Uterus (tissue), 2 donors: Measurements from ENCODE around the gene ADM.

Experiments used
- POLR2A ChIP-seq, 2 donors: fragments of 450-650 bp; IDR thresholded peaks; one replicate each; pipeline ENCODE4 v1.6.1; 2016; ENCODE audit warnings: antibody characterized with exemption in 2 of 2, mild to moderate bottlenecking in 1 of 2, moderate library complexity in 1 of 2
- TF ChIP-seq, protein P1 (sequence below), 4 experiments: fragments of 200-600 bp in 2 of 4; fragments of 450-650 bp in 2 of 4; sonication (generic) in 2 of 4; IDR thresholded peaks; one replicate each; pipeline ENCODE4 v1.5.1; 2016 to 2019; ENCODE audit warnings: antibody characterized with exemption in 4 of 4, mild to moderate bottlenecking in 2 of 4, moderate library complexity in 1 of 4

DNA sequence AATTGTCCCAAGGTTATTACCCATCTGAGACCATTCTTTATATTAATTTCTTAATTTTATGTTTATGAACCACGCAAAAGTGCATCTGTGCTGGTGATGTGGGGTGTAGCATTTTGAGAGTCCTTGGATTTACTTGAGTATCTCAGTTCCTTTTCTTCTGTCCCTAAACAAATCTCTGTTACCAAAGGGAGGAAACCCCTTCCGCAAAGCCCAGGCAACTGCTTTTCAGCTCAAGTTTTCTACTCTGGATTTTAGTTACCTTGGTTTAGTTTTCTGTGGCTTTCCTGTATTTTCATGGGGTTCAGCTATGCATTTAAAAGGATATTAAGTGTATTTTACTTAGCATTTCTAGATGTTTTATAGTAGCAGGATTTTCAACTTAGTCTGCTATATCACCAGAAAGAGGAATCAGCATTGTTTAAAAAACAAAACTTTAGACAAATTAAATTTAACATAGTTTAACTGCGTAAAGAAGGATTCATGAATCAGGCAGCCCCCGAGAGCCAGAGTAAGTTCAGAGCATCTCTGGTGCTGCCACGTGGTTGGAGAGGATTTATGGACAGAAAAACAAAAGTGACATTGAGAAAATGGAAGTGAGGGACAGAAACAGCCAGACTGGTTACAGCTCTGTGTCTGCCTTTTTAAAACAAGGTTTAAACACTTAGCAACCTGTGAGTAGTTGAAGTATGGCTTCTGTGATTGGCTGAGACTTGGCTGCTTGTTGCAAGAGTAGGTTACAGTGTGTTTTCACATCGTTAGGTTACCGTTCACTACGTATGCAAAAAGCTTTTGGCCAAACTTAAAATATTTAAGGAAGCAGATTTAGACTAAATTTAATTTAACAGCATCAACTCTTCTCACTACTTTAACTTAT, 9.6 kb downstream of the ADM start:
- TF ChIP-seq, protein P1, sequence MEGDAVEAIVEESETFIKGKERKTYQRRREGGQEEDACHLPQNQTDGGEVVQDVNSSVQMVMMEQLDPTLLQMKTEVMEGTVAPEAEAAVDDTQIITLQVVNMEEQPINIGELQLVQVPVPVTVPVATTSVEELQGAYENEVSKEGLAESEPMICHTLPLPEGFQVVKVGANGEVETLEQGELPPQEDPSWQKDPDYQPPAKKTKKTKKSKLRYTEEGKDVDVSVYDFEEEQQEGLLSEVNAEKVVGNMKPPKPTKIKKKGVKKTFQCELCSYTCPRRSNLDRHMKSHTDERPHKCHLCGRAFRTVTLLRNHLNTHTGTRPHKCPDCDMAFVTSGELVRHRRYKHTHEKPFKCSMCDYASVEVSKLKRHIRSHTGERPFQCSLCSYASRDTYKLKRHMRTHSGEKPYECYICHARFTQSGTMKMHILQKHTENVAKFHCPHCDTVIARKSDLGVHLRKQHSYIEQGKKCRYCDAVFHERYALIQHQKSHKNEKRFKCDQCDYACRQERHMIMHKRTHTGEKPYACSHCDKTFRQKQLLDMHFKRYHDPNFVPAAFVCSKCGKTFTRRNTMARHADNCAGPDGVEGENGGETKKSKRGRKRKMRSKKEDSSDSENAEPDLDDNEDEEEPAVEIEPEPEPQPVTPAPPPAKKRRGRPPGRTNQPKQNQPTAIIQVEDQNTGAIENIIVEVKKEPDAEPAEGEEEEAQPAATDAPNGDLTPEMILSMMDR (IDR thresholded peaks at IDR 0.05): no peak
- TF ChIP-seq POLR2A (IDR thresholded peaks at IDR 0.05): no peak
